Measurements from ENCODE around the gene FBXW9. TPM values are rescaled to one million over a fixed set of nuclear protein-coding genes. Genes with fewer than 3 reads are reported as not detected.
"Not testable (repeated sequence)": the region's sequence is repeated elsewhere in the genome, so short reads cannot be mapped to it uniquely, and the experiment has no call there.

Gene FBXW9
- 8.4 and 14.8 TPM in 2 replicates for total RNA-seq

GRCh38 chr19:12696366-12697335 is at the start of gene FBXW9:
TSS of gene FBXW9 (minus strand) at chr19:12696631. CDS start at chr19:12696581, 50 bp downstream.
- peak; percentile 77 for DNase-seq (ENCODE audit: low read depth, low spot score)

GRCh38 chr19:12745166-12745897 is 48.9 kb upstream of the FBXW9 start:
- no peak for DNase-seq (ENCODE audit: low read depth, low spot score)

GRCh38 chr19:12737835-12738351 is 41.5 kb upstream of the FBXW9 start:
- DNase-seq (ENCODE audit: low read depth, low spot score), result no peak

- peak; percentile 100 for DNase-seq (ENCODE audit: low read depth, low spot score)
Measured at GRCh38 chr19:12736995-12737834, 40.8 kb upstream of the FBXW9 start, which contains the start of gene GET3. TSS of gene GET3 (plus strand) at chr19:12737497. CDS start at chr19:12737506, 9 bp downstream.

GRCh38 chr19:12733369-12734214 is 37.2 kb upstream of the FBXW9 start:
- DNase-seq (ENCODE audit: low read depth, low spot score), result no peak

- DNase-seq (ENCODE audit: low read depth, low spot score), result no peak
Measured at GRCh38 chr19:12731337-12731736, 34.9 kb upstream of the FBXW9 start.

GRCh38 chr19:12730064-12730463 is 33.6 kb upstream of the FBXW9 start:
- DNase-seq (ENCODE audit: low read depth, low spot score), result no peak

GRCh38 chr19:12727745-12728433 is 31.5 kb upstream of the FBXW9 start:
- DNase-seq (ENCODE audit: low read depth, low spot score), result no peak

GRCh38 chr19:12726988-12727316 is 30.5 kb upstream of the FBXW9 start:
- no peak for DNase-seq (ENCODE audit: low read depth, low spot score)

- not testable (repeated sequence) for DNase-seq (ENCODE audit: low read depth, low spot score)
Measured at GRCh38 chr19:12725612-12726011, 29.2 kb upstream of the FBXW9 start.

- DNase-seq (ENCODE audit: low read depth, low spot score), result no peak
Measured at GRCh38 chr19:12723641-12724426, 27.4 kb upstream of the FBXW9 start, which contains the start of gene TNPO2. TSS of gene TNPO2 (minus strand) at chr19:12723932. CDS start at chr19:12720977, 2,955 bp downstream.

- DNase-seq (ENCODE audit: low read depth, low spot score), result no peak
Measured at GRCh38 chr19:12723381-12723640, 26.9 kb upstream of the FBXW9 start.

GRCh38 chr19:12722566-12723380 is 26.3 kb upstream of the FBXW9 start:
- peak; percentile 98 for DNase-seq (ENCODE audit: low read depth, low spot score)

GRCh38 chr19:12721656-12722565 is 25.5 kb upstream of the FBXW9 start:
- DNase-seq (ENCODE audit: low read depth, low spot score), result no peak

GRCh38 chr19:12720851-12721655 is 24.6 kb upstream of the FBXW9 start:
- DNase-seq (ENCODE audit: low read depth, low spot score), result no peak

GRCh38 chr19:12720296-12720695 is 23.9 kb upstream of the FBXW9 start:
- DNase-seq (ENCODE audit: low read depth, low spot score), result no peak

Data from pulmonary artery endothelial cell (primary cell).